Stimulated activated CD4-positive, alpha-beta T cell treated with anti-CD3 and anti-CD28 coated beads, TNF-alpha, amount 100 ng/mL, for 1 hour (primary cell): Measurements from ENCODE around the gene LAMA3.
A peak's percentile ranks its signal among the peaks of the same experiment; 100 is the strongest.

Experiments used
- DNase-seq, 3 donors: peaks; one replicate each; pipeline ENCODE4 v3.0.0-alpha.2; 2020; ENCODE audit warnings: low read depth in 3 of 3, low spot score in 1 of 3

LAMA3 gene

GRCh38 chr18:23963443-23964165 lies 274.4 kb downstream of the LAMA3 start:
- no peak for DNase-seq

- no peak for DNase-seq
Observed at GRCh38 chr18:23964282-23965238, 275.3 kb downstream of the LAMA3 start.

GRCh38 chr18:23966909-23967308 lies 277.7 kb downstream of the LAMA3 start:
- DNase-seq, result no peak

- DNase-seq, result no peak
Observed at GRCh38 chr18:23967321-23968089, 278.3 kb downstream of the LAMA3 start.

GRCh38 chr18:23968638-23969604 lies 279.7 kb downstream of the LAMA3 start:
- no peak for DNase-seq

GRCh38 chr18:23969664-23970063 lies 280.4 kb downstream of the LAMA3 start:
- DNase-seq, result no peak

GRCh38 chr18:23970161-23971096 lies 281.2 kb downstream of the LAMA3 start:
- DNase-seq, result peak in 2 of 3 donors; percentile 53 to 57

- DNase-seq, result no peak
Observed at GRCh38 chr18:23971097-23971440, 281.8 kb downstream of the LAMA3 start.

GRCh38 chr18:23971666-23972230 lies 282.5 kb downstream of the LAMA3 start:
- DNase-seq, result no peak

- no peak for DNase-seq
Observed at GRCh38 chr18:23972453-23972852, 283.2 kb downstream of the LAMA3 start.

- no peak for DNase-seq
Observed at GRCh38 chr18:23977103-23977502, 287.9 kb downstream of the LAMA3 start.

- no peak for DNase-seq
Observed at GRCh38 chr18:23977719-23978483, 288.6 kb downstream of the LAMA3 start.

- no peak for DNase-seq
Observed at GRCh38 chr18:23981369-23981980, 292.2 kb downstream of the LAMA3 start.

- no peak for DNase-seq
Observed at GRCh38 chr18:23982155-23983079, 293.2 kb downstream of the LAMA3 start.

- no peak for DNase-seq
Observed at GRCh38 chr18:23983112-23983511, 293.9 kb downstream of the LAMA3 start.

- DNase-seq, result no peak
Observed at GRCh38 chr18:23986600-23987359, 297.5 kb downstream of the LAMA3 start.
